ENCODE data around the gene KRT73. TPM values are rescaled to one million over a fixed set of nuclear protein-coding genes. Genes with fewer than 3 reads are reported as not detected.

The KRT73 gene
- total and polyA plus RNA-seq, 3 donors from 2014 or later, result 0.16 TPM; not detected in 2

DNA sequence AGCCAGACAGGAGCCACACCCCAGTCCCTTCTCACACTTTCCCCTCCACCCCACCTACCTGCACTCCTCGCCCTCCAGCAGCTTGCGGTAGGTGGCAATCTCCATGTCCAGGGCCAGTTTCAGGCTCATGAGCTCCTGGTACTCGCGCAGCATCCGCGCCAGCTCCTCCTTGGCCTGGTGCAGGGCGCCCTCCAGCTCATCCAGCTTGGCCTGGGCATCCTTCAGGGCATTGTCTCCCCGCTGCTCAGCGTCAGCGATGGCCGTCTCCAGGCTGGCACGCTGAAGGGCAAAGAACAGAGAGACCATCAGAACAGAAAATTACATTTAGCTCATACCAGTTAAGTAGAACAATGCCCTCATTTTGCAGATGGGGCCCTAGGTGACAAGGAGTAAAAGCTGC, 50.2 kb downstream of the KRT73 start:
- TF ChIP-seq, protein P1, sequence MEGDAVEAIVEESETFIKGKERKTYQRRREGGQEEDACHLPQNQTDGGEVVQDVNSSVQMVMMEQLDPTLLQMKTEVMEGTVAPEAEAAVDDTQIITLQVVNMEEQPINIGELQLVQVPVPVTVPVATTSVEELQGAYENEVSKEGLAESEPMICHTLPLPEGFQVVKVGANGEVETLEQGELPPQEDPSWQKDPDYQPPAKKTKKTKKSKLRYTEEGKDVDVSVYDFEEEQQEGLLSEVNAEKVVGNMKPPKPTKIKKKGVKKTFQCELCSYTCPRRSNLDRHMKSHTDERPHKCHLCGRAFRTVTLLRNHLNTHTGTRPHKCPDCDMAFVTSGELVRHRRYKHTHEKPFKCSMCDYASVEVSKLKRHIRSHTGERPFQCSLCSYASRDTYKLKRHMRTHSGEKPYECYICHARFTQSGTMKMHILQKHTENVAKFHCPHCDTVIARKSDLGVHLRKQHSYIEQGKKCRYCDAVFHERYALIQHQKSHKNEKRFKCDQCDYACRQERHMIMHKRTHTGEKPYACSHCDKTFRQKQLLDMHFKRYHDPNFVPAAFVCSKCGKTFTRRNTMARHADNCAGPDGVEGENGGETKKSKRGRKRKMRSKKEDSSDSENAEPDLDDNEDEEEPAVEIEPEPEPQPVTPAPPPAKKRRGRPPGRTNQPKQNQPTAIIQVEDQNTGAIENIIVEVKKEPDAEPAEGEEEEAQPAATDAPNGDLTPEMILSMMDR (IDR thresholded peaks at IDR 0.05), result no peak
- no peak for TF ChIP-seq POLR2A (IDR thresholded peaks at IDR 0.05)
- Histone ChIP-seq H3K36me3 (ENCODE audit: low read depth, missing control alignments) (no peaks in the 10 kb centered on the region), H3K9me3 (no peaks in the 10 kb centered on the region), H3K27ac (no peak overlapping the region), H3K27me3 (no peaks in the 10 kb centered on the region), H3K4me1 (peaks cover 3% of the 10 kb centered on the region), H3K4me3 (no peak overlapping the region)
- DNase-seq, result no peak
- WGBS, 2 donors, result 79 to 81% methylated on average over 12 of the region's 12 CpGs
- intact Hi-C loops (cut with DNase I; ENCODE audit: low total_unique reads), result no loop called here

DNA sequence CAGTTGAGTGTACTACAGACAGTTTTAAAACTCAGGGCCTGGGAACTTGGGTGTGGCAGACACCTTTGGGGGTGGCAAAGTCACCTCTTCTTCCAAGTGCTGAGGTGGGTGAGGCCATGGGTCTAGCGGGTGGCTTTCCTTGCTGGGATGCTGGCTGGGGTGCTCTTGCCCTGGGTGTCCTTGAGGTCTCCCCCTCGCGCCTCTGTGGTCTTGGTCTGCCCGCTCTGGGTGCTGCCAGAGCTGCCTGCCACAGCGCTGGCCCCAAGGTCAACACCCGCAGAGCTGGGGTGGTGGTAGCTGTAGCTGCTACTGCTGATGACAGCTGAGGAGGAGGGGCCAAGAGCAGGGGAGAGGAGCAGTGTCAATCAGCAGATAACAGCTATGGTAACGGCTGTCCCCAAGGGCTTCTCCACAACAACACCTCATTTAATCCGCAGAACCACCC, 51.5 kb downstream of the KRT73 start:
- DNase-seq, result peak; percentile 25

DNA sequence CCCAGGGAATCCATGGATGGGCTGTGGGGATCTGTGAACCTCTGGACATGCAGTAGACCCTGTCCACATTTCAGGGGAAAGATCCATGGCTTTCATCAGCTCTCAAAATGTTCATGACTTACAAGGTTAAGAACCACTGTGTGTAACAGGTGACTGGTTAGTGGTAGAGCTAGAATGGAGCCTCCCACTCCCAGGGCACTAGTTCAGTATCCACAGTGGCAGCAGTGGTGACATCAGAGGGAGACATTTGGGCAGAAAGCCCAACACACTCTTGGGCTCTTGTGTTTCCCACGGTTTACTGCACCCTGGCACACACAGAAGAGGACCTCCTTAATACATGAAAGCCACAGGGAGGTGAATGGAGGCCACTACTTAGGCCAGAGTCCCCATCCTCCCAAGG, 53.8 kb downstream of the KRT73 start:
- TF ChIP-seq, protein P1 (IDR thresholded peaks at IDR 0.05), result no peak
- no peak for TF ChIP-seq POLR2A (IDR thresholded peaks at IDR 0.05)

More for the DNA sequence above, 51.5 kb downstream of the KRT73 start:
- no peak overlapping the region for H3K4me3 ChIP-seq
- H3K4me1 ChIP-seq, result peaks cover 3% of the 10 kb centered on the region
- no peaks in the 10 kb centered on the region for H3K36me3 ChIP-seq (ENCODE audit: low read depth, missing control alignments)
- H3K27me3 ChIP-seq, result no peaks in the 10 kb centered on the region
- H3K9me3 ChIP-seq, result no peaks in the 10 kb centered on the region
- H3K27ac ChIP-seq, result no peak overlapping the region
- TF ChIP-seq, protein P1 (IDR thresholded peaks at IDR 0.05), result no peak
- no peak for TF ChIP-seq POLR2A (IDR thresholded peaks at IDR 0.05)
- 52 to 60% methylated on average over 5 to 8 of the region's 8 CpGs for WGBS, 2 donors
- intact Hi-C loops (cut with DNase I; ENCODE audit: low total_unique reads), result no loop called here

DNA sequence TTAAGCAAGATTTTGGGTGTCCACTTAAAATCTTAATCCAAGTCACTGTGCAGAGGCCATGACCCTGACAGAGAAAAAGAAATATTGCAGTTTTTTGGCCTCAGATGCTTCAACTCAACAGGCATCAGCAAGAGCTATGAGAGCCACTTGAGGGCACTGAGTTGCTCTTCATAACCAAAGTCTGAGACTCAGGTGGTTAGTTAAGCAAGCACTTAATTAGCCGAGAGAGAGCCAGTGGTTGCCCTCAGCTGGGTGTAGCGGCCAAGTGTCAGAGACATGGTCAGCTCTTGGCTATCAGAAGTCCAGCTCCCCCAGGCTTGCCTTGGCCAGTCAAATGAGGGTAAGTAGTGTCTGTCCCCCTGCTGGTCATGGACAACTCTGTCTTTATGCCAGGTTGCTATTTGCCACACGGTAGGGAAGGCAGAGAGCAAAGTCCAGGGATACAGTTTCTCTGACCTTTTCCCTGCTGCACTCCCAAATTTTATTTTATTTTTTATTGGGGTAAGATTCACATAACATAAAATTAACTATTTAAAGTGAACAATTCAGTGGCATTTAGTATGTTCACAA, 56.4 kb downstream of the KRT73 start:
- Histone ChIP-seq H3K4me1 (no peaks in the 10 kb centered on the region), H3K36me3 (ENCODE audit: low read depth, missing control alignments) (no peaks in the 10 kb centered on the region), H3K4me3 (no peak overlapping the region), H3K27ac (no peak overlapping the region), H3K27me3 (no peaks in the 10 kb centered on the region), H3K9me3 (no peaks in the 10 kb centered on the region)
- WGBS, 2 donors, result 65 to 79% methylated on average over 3 of the region's 3 CpGs
- TF ChIP-seq, protein P1 (IDR thresholded peaks at IDR 0.05), result peak in 1 of 3 experiments; percentile 28
- no peak for TF ChIP-seq POLR2A (IDR thresholded peaks at IDR 0.05)
- intact Hi-C loops (cut with DNase I; ENCODE audit: low total_unique reads), result no loop called here
- DNase-seq, result peak; percentile 26

More for the DNA sequence above, 53.8 kb downstream of the KRT73 start:
- Histone ChIP-seq H3K4me1 (peaks cover 3% of the 10 kb centered on the region), H3K4me3 (no peak overlapping the region), H3K27ac (no peak overlapping the region), H3K9me3 (no peaks in the 10 kb centered on the region), H3K36me3 (ENCODE audit: low read depth, missing control alignments) (no peaks in the 10 kb centered on the region), H3K27me3 (no peaks in the 10 kb centered on the region)
- intact Hi-C loops (cut with DNase I; ENCODE audit: low total_unique reads), result no loop called here
- 83 to 89% methylated on average over 1 of the region's 1 CpG for WGBS, 2 donors
- no peak for DNase-seq

DNA sequence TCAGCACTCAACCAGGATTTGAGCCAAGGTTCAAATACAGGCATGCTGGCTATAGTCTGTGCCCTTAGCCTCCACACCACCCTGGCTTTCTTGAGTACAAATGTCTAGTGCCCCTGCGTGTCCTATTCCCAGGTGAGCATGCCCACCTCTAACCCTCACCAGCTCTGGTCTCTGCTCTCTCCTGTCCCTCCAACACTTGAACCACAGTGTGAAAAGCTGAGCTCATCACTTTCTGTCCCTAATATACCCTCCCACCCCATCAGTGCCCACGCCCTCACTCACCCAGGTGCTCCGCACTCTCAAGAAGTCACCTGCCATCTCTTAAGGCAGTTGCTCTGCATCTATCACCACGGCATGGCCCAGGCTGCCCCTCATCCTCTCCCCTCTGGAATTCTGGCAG, 58.4 kb downstream of the KRT73 start:
- Histone ChIP-seq H3K9me3 (no peaks in the 10 kb centered on the region), H3K27me3 (no peaks in the 10 kb centered on the region), H3K4me3 (no peak overlapping the region), H3K27ac (no peak overlapping the region), H3K4me1 (no peaks in the 10 kb centered on the region), H3K36me3 (ENCODE audit: low read depth, missing control alignments) (no peaks in the 10 kb centered on the region)
- WGBS, 2 donors, result 76 to 94% methylated on average over 4 of the region's 4 CpGs
- no peak for TF ChIP-seq POLR2A (IDR thresholded peaks at IDR 0.05)
- TF ChIP-seq, protein P1 (IDR thresholded peaks at IDR 0.05), result no peak
- no peak for DNase-seq
- intact Hi-C loops (cut with DNase I; ENCODE audit: low total_unique reads), result no loop called here
